ENCODE data around the gene GRHL1. TPM values are rescaled to one million over a fixed set of nuclear protein-coding genes. Genes with fewer than 3 reads are reported as not detected.
A peak's percentile ranks its signal among the peaks of the same experiment; 100 is the strongest.

GRHL1 gene
- total and polyA plus RNA-seq, 2 experiments from 2014 or later, result 0.32 to 0.45 TPM

DNA sequence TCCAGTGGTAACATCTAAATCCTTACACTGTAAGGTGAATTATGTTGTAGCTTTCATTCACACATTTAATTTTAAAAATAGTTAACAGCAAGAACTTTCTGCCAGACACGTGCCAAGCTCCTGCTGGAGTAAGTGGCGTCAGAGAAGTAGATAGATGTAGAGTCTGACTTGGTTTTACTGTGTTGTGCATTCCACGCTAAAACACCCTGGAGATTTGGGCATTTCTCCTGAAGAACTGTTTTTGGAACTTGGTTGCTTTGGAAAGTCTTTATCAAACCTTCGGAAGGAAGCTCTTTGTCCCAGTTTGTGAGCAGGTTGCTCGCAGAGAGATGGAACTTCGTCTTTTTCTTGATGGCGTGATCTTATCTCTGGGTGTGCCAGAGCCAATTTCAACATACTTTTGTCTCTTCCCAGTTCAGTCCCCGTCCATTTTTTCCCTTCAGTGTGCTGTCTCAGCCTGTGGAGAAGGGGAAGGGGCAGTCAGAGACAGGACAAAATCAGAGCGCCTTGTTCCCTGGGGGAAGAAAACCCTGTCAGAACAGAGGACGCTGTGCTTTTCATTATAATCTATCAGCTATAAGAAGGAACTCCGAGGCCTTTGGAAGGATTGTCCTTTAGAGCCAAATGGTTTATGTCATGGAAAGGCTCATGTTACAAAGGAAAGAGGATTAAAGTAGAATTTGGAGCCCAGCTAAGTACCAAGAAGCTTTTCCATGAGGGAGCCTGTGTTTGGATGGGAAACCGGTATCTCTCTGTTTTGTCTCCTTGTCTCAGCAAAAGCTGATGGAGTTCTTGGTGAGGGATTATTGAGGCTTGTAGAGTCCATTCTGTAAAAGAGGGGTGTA lies 18.9 kb downstream of the GRHL1 start:
- no peaks in the 10 kb centered on the region for H3K27me3 ChIP-seq (replicated peaks; ENCODE audit: insufficient read depth)
- no peaks in the 10 kb centered on the region for H4K20me1 ChIP-seq (ENCODE audit: insufficient read depth)
- H3K9ac ChIP-seq, result peak overlapping the region; percentile 29
- peak overlapping the region; percentile 60 for H3K4me2 ChIP-seq (ENCODE audit: unreplicated experiment)
- H3K4me1 ChIP-seq (ENCODE audit: insufficient read depth), result peaks cover 45% of the 10 kb centered on the region
- H3K4me3 ChIP-seq, result 0 out of 2 replicates have a peak overlapping the region, but pooled peaks have one; percentile 18
- in situ Hi-C loops (cut with MboI), result no loop called here
- peak; percentile 54 for DNase-seq
- WGBS, 2 experiments (ENCODE audit: low coverage in 1 of 2, low lambda C conversion rate in 2 of 2, missing lambda C conversion rate in 2 of 2), result 22 to 31% methylated on average over 12 of the region's 12 CpGs
- H3K27ac ChIP-seq, result peak overlapping the region; percentile 70
- no peaks in the 10 kb centered on the region for H3K79me2 ChIP-seq (ENCODE audit: insufficient read depth)
- no peak for TF ChIP-seq EZH2phosphoT487 (IDR thresholded peaks at IDR 0.05; ENCODE audit: insufficient read depth, low read depth)
- no peak for TF ChIP-seq EZH2 (IDR thresholded peaks at IDR 0.05; ENCODE audit: insufficient read depth, poor library complexity, severe bottlenecking)
- peaks cover 45% of the 10 kb centered on the region for H3F3A ChIP-seq (ENCODE audit: insufficient read depth)
- no peaks in the 10 kb centered on the region for H3K9me2 ChIP-seq (ENCODE audit: insufficient read depth)
- peak overlapping the region; percentile 80 for H2AFZ ChIP-seq
- H3K36me3 ChIP-seq (ENCODE audit: low read depth), result no peaks in the 10 kb centered on the region
- H3K9me3 ChIP-seq (ENCODE audit: low read depth), result no peaks in the 10 kb centered on the region

- peak; percentile 74 for DNase-seq
- Histone ChIP-seq H3K4me3 (0 out of 2 replicates have a peak overlapping the region, but pooled peaks have one; percentile 18), H3K9ac (peak overlapping the region; percentile 29), H3K4me2 (ENCODE audit: unreplicated experiment) (peak overlapping the region; percentile 60), H3K27me3 (replicated peaks; ENCODE audit: insufficient read depth) (no peaks in the 10 kb centered on the region), H3K36me3 (ENCODE audit: low read depth) (no peaks in the 10 kb centered on the region), H4K20me1 (ENCODE audit: insufficient read depth) (no peaks in the 10 kb centered on the region), H3K9me3 (ENCODE audit: low read depth) (no peaks in the 10 kb centered on the region), H3K4me1 (ENCODE audit: insufficient read depth) (peaks cover 51% of the 10 kb centered on the region), H3K27ac (peak overlapping the region; percentile 70), H3K79me2 (ENCODE audit: insufficient read depth) (no peaks in the 10 kb centered on the region), H3F3A (ENCODE audit: insufficient read depth) (peaks cover 50% of the 10 kb centered on the region), H3K9me2 (ENCODE audit: insufficient read depth) (no peaks in the 10 kb centered on the region), H2AFZ (peak overlapping the region; percentile 80)
- 7% methylated on average over 9 of the region's 9 CpGs for WGBS, 2 experiments (ENCODE audit: low coverage in 1 of 2, low lambda C conversion rate in 2 of 2, missing lambda C conversion rate in 2 of 2)
- in situ Hi-C loops (cut with MboI), result no loop called here
- TF ChIP-seq EZH2 (IDR thresholded peaks at IDR 0.05; ENCODE audit: insufficient read depth, poor library complexity, severe bottlenecking) (no peak), EZH2phosphoT487 (IDR thresholded peaks at IDR 0.05; ENCODE audit: insufficient read depth, low read depth) (no peak)
Measured at GRCh38 chr2:9971105-9971818, 19.8 kb downstream of the GRHL1 start.

DNA sequence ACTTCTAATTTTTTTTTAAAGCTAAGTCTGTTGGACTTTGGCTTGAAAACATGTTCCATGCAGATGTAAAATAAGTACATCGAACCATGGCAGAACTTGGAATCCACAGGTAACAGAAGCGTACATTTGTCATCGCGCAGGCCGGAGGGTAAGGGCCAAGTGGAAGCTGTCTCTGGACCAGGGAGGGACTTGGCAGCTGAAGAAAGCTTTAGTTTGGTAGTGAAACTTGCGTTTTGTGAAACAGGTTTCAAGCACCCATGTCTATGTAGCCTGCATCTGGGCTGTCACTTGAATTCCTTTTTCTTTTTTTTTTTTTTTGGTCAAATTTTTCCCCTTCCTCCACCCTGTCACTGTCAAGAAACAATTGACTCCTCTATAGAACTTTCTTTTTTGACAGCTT lies 20.4 kb downstream of the GRHL1 start:
- no peaks in the 10 kb centered on the region for H3K9me3 ChIP-seq (ENCODE audit: low read depth)
- H3K27me3 ChIP-seq (replicated peaks; ENCODE audit: insufficient read depth), result no peaks in the 10 kb centered on the region
- peaks cover 54% of the 10 kb centered on the region for H3K4me1 ChIP-seq (ENCODE audit: insufficient read depth)
- DNase-seq, result no peak
- no peaks in the 10 kb centered on the region for H4K20me1 ChIP-seq (ENCODE audit: insufficient read depth)
- H3K27ac ChIP-seq, result peak overlapping the region; percentile 70
- in situ Hi-C loops (cut with MboI), result no loop called here
- H3K79me2 ChIP-seq (ENCODE audit: insufficient read depth), result no peaks in the 10 kb centered on the region
- no peak overlapping the region for H3K4me3 ChIP-seq
- no peak for TF ChIP-seq EZH2phosphoT487 (IDR thresholded peaks at IDR 0.05; ENCODE audit: insufficient read depth, low read depth)
- TF ChIP-seq EZH2 (IDR thresholded peaks at IDR 0.05; ENCODE audit: insufficient read depth, poor library complexity, severe bottlenecking), result no peak
- H3F3A ChIP-seq (ENCODE audit: insufficient read depth), result peaks cover 55% of the 10 kb centered on the region
- no peak overlapping the region; the same call in 1 of the 2 replicates for H2AFZ ChIP-seq
- WGBS, 2 experiments (ENCODE audit: low coverage in 1 of 2, low lambda C conversion rate in 2 of 2, missing lambda C conversion rate in 2 of 2), result 71 to 73% methylated on average over 6 of the region's 6 CpGs
- no peaks in the 10 kb centered on the region for H3K9me2 ChIP-seq (ENCODE audit: insufficient read depth)
- H3K36me3 ChIP-seq (ENCODE audit: low read depth), result no peaks in the 10 kb centered on the region
- peak overlapping the region; percentile 29; the same call in 1 of the 2 replicates for H3K9ac ChIP-seq
- peak overlapping the region; percentile 60 for H3K4me2 ChIP-seq (ENCODE audit: unreplicated experiment)

DNA sequence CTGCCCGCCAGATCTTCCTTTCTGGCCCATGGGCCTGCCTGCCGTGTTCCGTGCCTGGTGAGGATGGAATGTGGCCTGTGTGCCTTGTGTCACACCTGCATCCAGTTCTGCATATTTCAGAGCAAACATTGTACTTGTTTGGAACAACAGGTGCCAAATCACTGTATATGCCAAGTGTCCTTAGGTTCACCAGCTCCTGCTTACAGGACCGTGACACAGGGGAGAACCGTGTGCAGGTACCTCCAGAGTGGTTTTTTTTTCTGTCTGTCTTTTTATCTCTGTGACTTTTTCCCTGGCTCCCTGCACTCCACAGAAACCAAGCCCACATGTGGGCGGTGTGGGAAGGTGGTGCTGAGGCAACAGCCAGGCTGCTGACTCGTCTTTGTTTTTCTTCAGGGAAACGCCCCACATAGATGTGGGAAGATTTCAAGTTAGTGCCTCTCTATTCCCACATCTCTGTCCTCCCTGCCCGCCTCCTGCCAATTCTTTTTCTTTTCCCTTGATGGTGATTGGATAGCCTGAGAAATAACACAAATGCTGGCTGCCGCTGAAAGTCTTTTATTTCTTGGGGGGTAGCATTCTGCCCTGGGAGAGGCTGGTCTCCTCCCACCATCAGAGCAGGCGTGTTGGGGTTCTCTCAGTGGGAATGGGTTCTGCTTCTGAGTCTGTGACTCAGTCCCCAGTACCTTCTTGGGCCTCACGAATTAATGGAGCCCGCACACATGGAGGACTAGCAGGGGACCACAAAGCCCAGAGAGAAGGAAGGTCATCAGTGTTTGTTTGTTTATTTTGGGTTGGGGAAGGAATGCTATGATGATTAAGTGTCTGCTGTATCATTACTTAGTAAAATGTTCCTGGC lies 21.4 kb downstream of the GRHL1 start:
- Histone ChIP-seq H3K79me2 (ENCODE audit: insufficient read depth) (no peaks in the 10 kb centered on the region), H3K36me3 (ENCODE audit: low read depth) (no peaks in the 10 kb centered on the region), H3K9me2 (ENCODE audit: insufficient read depth) (no peaks in the 10 kb centered on the region), H3K27me3 (replicated peaks; ENCODE audit: insufficient read depth) (no peaks in the 10 kb centered on the region), H2AFZ (no peak overlapping the region), H3K27ac (peak overlapping the region; percentile 67), H3K4me2 (ENCODE audit: unreplicated experiment) (peak overlapping the region; percentile 69), H4K20me1 (ENCODE audit: insufficient read depth) (no peaks in the 10 kb centered on the region), H3K4me3 (no peak overlapping the region), H3K9ac (peak overlapping the region; percentile 48), H3K9me3 (ENCODE audit: low read depth) (no peaks in the 10 kb centered on the region), H3F3A (ENCODE audit: insufficient read depth) (peaks cover 55% of the 10 kb centered on the region), H3K4me1 (ENCODE audit: insufficient read depth) (peaks cover 49% of the 10 kb centered on the region)
- in situ Hi-C loops (cut with MboI), result no loop called here
- WGBS, 2 experiments (ENCODE audit: low coverage in 1 of 2, low lambda C conversion rate in 2 of 2, missing lambda C conversion rate in 2 of 2), result 32 to 37% methylated on average over 13 of the region's 13 CpGs
- TF ChIP-seq EZH2phosphoT487 (IDR thresholded peaks at IDR 0.05; ENCODE audit: insufficient read depth, low read depth), result no peak
- no peak for TF ChIP-seq EZH2 (IDR thresholded peaks at IDR 0.05; ENCODE audit: insufficient read depth, poor library complexity, severe bottlenecking)
- peak; percentile 92 for DNase-seq

Data from GM23248 (cell line).